ENCODE measurements around the gene PTPRN2.
"Not testable (repeated sequence)": the region's sequence is repeated elsewhere in the genome, so short reads cannot be mapped to it uniquely, and the experiment has no call there.

The PTPRN2 gene

DNA sequence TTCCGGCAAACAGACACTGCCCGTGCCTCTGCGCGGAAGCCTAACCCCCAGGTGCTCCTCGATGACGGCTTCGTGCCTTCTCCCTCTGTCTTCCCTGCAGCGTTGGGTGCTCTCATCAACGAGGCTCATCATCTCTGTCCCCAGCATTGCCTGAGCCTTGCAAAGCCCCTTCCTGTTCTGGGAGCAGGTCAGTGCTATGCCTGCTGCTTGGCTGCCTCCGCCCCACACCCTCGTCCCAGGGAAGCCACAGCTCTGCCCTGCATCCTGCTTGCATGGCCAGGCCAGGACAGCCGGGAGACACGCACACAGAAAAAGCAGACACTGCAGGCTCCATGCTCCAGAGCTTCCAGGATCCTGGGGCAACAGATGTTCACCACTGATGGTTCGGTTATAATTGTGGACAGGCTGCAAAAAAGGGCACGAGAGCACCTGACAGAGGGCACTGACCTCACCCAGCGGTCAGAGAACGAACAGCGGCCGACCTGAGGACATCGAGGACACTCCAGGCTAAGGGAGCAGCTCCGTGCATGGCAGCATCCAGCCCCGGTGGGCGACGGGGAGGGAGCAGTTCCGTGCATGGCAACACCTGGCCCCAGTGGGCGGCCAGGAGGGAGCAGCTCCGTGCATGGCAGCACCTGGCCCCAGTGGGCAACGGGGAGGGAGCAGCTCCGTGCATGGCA is 265.5 kb downstream of the PTPRN2 start:
- intact Hi-C loops (cut with DNase I): no loop called here
- no peak for DNase-seq

DNA sequence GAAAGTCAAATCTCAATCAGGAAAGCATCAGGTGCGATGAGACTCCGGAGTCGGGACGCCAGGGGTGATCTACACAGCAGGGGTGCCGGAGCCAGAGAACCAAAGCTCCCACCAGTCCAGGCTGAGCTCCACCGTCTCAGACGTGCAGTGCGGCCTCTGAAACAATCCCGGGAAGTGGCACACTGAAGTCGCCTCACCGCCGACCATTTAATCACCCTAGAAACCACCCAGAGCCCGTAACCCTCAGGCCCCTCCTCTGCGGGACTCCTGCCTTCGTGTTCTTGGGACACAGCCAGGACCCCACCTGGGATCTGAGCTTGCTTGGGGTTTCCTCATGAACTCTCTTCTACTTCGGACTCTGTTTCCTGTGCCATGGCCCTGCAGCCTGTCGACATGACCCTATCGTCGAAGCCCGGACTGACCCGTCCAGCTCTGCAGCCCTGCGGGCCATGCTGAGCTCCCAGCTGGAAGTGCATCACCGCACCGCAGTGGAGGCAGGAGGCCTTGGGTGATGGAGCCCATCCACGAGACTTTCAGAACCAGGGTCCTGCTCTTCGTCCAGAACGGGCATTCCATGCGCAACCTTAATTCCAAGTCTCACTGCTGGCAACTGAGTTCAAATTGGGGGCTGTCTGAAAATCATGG is 266.4 kb downstream of the PTPRN2 start:
- intact Hi-C loops (cut with DNase I): no loop called here
- no peak for DNase-seq

DNA sequence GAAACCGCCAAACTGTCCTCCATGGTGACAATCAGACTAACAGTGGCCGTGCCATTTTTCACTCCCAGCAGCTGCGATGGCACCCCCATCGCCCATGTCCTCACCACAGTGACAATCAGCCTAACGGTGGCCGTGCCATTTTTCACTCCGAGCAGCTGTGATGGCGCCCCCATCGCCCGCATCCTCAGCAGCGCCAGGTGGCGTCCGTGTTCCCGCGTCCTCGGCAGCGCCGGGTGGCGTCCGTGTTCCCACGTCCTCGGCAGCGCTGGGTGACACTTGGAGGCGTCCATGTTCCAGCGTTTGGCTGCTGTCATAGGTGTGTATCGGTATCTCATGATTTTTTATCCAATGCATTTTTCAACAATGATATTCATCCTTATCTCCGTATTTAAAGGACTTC is 267.3 kb downstream of the PTPRN2 start:
- peak in 1 of 42 donors; percentile 32 for DNase-seq
- intact Hi-C loops (cut with DNase I): no loop called here

GRCh38 chr7:158318511-158318913 is 269.1 kb downstream of the PTPRN2 start:
- intact Hi-C loops (cut with DNase I): no loop called here
- DNase-seq: no peak

GRCh38 chr7:158317238-158318205 is 270.1 kb downstream of the PTPRN2 start:
- peak in 40 of 42 donors; percentile 42 to 84 (median 66) for DNase-seq

GRCh38 chr7:158316466-158317031 is 271.1 kb downstream of the PTPRN2 start:
- intact Hi-C loops (cut with DNase I): no loop called here
- DNase-seq: peak in 5 of 42 donors; percentile 23 to 68 (median 33)

More at GRCh38 chr7:158317238-158318205, 270.1 kb downstream of the PTPRN2 start:
- intact Hi-C loops (cut with DNase I): no loop called here

- intact Hi-C loops (cut with DNase I): no loop called here
- DNase-seq: no peak
Observed at GRCh38 chr7:158315881-158316280, 271.7 kb downstream of the PTPRN2 start.

DNA sequence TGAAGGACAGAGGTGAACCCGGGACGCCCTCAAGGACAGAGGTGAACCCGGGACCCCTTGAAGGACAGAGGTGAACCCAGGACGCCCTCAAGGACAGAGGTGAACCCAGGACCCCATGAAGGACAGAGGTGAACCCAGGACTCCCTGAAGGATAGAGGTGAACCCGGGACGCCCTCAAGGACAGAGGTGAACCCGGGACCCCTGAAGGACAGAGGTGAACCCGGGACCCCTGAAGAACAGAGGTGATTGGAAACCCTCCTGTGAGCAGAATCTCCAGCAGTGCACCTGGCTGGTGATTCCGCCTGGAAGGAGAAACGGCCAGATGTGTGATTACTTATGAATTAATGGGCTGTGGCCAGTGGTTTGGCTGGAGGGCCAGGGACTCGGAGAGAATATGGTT is 272.3 kb downstream of the PTPRN2 start:
- no peak for DNase-seq
- intact Hi-C loops (cut with DNase I): no loop called here

DNA sequence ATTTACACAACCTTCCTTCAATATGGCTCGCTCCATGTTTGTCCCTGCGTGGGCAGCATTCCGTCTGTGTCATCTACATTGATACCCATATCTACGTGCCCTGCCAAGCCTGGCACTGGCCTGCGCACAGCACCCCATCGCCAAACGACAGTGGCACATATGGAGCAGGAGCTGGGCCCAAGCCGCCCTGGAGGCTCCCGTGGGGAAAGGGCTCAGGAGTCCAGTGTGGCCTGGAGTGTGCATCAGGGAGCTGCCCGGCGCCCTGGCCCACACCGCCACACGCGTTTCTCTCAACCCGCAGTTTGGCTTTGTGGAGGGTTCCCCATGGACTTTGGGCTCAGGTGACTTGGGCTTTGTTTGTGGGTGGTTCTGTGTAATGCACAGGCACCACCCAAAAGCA is 273.2 kb downstream of the PTPRN2 start:
- DNase-seq: no peak
- intact Hi-C loops (cut with DNase I): no loop called here

DNA sequence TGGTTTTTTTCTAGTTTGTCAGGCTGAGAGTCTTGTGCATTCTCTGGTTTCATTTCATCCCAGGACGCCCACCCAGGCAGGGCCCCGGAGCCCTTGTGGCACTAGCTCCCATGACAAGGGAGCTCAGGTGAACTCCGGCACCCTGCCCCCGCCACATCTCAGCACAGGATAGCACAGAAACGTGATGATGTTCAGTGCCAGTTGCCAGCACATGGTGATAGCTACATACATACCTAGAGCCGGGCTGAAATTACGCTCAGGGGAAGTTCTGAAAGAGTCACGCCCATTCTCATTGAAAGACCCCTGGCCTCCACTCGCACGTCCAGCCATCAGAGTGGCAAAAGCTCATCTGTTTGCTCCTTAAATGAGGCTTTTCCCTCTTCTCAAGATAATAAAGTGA is 273.7 kb downstream of the PTPRN2 start:
- intact Hi-C loops (cut with DNase I): no loop called here
- DNase-seq: no peak

GRCh38 chr7:158312789-158313188 is 274.8 kb downstream of the PTPRN2 start:
- no peak for DNase-seq
- intact Hi-C loops (cut with DNase I): no loop called here

DNA sequence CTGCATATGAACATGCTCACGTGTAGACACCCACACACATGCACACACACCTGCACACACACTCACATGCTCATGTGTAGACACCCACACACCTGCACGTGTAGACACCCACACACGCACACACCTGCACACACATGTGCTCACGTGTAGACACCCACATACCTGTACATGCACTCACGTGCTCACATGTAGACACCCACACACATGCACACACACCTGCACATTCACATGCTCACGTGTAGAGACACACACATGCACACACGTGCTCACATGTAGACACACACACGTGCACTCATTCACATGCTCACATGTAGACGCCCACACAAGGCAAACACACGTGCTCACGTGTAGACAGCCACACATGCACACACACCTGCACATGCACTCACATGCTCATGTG is 275.8 kb downstream of the PTPRN2 start:
- intact Hi-C loops (cut with DNase I): no loop called here
- no peak for DNase-seq

- intact Hi-C loops (cut with DNase I): no loop called here
- peak in 1 of 42 donors; percentile 39 for DNase-seq
Observed at GRCh38 chr7:158310924-158311666, 276.5 kb downstream of the PTPRN2 start.

DNA sequence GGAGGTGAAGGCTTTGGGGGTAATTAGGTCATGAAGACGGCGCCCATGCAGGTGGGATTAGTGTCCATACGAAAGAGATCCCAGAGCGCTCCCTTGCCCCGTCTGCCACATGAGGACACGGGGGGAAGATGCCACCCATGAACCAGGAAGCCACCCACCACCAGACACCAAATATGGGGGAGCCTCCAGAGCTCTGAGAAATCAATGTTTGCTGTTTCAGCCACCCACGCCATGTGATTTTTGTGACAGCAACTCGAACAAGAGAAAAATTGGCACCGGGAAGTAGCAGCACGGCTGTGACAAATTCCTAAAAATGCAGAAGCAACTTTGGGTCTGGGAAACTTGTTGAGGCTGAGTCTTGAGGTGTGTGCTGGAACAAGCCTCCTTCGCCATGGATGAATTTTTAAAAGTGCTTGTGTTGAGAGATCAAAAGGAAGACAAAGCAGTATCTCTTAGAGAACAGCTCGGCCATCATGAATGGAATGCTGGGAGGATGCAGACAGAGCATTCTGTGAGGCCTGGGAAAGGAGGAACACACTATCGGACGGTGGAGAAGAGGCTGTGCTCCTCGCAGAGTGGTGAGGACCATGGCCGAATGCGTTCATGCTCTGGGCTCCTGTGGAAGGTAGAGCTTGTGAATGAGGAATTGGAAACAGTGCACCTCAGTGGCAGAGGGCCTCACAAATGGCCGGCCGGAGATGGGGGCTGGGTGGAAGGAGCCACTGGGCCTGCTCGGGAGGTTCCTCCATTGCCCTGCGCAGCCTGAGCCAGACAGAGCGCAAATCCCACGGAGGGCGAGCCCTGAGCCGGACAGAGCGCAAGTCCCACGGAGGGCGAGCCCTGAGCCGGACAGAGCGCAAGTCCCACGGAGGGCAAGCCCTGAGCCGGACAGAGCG is 277.5 kb downstream of the PTPRN2 start:
- intact Hi-C loops (cut with DNase I): no loop called here
- peak in 11 of 42 donors; percentile 16 to 64 (median 51) for DNase-seq

- DNase-seq: no peak
- intact Hi-C loops (cut with DNase I): no loop called here
Observed at GRCh38 chr7:158308001-158308400, 279.6 kb downstream of the PTPRN2 start.

GRCh38 chr7:158304072-158304471 is 283.6 kb downstream of the PTPRN2 start:
- DNase-seq; intact Hi-C loops (cut with DNase I): not testable (repeated sequence)

- intact Hi-C loops (cut with DNase I): no loop called here
- peak in 1 of 42 donors; percentile 25 for DNase-seq
Observed at GRCh38 chr7:158303121-158303520, 284.5 kb downstream of the PTPRN2 start.

All from head of caudate nucleus (tissue), 42 donors.